ENCODE results near the gene SURF1.

DNA sequence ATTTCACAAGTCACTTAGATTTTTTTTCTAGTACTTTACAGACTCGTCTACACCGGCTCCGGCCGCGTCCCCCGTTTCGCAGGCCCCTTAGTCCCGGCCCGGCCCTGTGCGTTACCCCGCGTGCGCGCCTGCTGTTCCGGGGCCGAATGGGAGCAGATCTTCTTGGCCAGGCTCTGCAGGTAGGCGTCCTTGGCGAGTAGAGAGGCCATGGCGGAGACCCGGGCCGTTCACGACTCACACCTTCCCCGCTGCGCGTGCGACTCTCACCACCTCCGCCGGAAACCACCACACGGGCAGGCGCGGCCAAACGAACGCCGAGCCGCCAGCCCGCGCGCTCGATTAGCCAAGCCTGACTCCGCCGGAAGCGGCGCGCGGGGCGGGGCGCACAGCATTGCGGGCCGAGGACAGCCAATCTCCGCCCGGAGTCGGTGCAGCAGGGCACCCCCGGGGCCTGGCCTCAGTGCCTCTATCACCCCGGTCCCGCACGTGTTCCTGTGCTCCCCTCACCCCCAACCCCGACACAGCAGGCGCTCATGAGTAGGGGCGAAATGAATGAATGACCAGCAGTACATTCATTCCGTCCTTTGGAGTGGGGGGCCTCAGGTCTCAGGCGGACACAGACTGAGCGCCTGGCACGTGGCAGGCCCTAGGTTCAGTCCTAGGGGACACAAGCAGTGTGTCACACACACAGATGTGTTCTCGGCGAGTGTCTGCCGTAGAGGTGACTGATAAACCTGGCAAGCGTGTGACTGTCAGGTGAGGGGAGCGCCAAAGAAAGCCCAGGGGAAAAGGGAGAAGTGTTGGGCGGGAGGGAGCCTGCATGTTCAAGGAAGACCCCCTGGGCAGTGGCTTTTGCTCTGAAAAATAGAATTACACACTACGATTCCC is 20.1 kb downstream of the SURF1 start, which contains the start of gene SURF6:
- TF ChIP-seq, protein P1, sequence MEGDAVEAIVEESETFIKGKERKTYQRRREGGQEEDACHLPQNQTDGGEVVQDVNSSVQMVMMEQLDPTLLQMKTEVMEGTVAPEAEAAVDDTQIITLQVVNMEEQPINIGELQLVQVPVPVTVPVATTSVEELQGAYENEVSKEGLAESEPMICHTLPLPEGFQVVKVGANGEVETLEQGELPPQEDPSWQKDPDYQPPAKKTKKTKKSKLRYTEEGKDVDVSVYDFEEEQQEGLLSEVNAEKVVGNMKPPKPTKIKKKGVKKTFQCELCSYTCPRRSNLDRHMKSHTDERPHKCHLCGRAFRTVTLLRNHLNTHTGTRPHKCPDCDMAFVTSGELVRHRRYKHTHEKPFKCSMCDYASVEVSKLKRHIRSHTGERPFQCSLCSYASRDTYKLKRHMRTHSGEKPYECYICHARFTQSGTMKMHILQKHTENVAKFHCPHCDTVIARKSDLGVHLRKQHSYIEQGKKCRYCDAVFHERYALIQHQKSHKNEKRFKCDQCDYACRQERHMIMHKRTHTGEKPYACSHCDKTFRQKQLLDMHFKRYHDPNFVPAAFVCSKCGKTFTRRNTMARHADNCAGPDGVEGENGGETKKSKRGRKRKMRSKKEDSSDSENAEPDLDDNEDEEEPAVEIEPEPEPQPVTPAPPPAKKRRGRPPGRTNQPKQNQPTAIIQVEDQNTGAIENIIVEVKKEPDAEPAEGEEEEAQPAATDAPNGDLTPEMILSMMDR (IDR thresholded peaks at IDR 0.05) = no peak
- TF ChIP-seq POLR2A (IDR thresholded peaks at IDR 0.05) = peak in 1 of 2 donors; percentile 76
